ENCODE results near the gene LY6G5B.

DNA sequence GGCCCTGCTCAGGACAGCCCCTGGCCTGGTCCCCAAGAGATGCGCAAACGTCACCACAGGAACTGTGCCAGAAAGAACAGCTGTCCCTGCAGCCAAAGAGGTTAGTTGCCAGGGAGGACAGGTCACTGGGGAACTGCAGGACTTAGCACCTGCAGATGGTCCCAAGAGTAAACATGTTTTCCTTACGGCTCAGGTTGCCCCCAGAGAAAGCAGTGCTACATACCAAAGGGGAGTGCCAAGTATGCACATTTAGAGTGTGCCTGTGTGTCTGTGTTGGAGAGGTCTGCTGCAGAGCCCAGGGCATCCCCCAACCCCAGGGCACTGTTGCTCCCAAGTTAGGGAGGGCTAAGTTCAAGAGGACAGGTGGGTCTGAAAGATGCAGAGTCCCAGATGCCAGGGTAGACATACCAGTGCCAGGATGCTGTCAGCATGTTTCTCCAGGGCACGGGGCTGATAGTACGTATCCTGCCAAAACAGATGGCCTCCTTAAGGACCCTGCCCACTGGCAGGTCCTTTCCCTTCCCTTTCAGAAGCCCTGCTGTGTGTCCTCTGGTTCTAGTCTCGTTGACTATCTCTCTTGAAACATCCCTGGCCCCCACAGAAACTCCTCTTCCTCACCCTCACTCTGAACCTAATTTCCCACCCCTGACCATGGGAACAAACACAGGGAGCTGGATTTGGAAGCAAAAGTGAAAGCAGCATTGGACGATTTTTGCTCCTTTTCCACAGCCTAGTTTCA is 32.1 kb downstream of the LY6G5B start:
- TF ChIP-seq, protein P1, sequence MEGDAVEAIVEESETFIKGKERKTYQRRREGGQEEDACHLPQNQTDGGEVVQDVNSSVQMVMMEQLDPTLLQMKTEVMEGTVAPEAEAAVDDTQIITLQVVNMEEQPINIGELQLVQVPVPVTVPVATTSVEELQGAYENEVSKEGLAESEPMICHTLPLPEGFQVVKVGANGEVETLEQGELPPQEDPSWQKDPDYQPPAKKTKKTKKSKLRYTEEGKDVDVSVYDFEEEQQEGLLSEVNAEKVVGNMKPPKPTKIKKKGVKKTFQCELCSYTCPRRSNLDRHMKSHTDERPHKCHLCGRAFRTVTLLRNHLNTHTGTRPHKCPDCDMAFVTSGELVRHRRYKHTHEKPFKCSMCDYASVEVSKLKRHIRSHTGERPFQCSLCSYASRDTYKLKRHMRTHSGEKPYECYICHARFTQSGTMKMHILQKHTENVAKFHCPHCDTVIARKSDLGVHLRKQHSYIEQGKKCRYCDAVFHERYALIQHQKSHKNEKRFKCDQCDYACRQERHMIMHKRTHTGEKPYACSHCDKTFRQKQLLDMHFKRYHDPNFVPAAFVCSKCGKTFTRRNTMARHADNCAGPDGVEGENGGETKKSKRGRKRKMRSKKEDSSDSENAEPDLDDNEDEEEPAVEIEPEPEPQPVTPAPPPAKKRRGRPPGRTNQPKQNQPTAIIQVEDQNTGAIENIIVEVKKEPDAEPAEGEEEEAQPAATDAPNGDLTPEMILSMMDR (IDR thresholded peaks at IDR 0.05): no peak
- no peak for TF ChIP-seq POLR2A (IDR thresholded peaks at IDR 0.05)
